ENCODE measurements around the gene PROZ. TPM values are rescaled to one million over a fixed set of nuclear protein-coding genes. Genes with fewer than 3 reads are reported as not detected.

PROZ gene
- total and polyA plus RNA-seq, 12 donors: 0.17 TPM; not detected in 11

DNA sequence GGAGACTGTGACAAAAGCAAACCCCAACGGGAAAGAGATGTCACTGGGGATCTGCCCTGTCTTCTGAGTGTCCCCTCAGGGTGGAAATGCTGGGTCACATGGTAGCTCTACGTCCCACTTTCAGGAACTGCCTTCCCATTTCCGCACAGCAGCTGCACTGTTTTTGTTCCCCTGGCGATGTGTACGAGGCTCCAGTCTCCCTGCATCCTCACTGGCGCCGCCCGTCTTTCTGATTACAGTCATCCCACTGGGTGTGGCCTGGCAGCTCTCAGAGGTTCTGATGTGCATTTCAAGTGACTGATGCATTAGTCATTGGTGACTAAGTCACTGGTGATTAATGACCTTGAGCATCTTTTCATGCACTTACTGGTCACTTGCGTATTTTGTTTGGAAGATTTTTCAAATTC is 28.8 kb downstream of the PROZ start:
- peaks cover 0 to 51% of the 10 kb centered on the region in 2 donors for H3K36me3 ChIP-seq (replicated peaks in 1 of 2)
- peak; percentile 88 to 98 (median 96) for DNase-seq
- H3K27ac ChIP-seq: peak overlapping the region; percentile 37 to 90 (median 88)

DNA sequence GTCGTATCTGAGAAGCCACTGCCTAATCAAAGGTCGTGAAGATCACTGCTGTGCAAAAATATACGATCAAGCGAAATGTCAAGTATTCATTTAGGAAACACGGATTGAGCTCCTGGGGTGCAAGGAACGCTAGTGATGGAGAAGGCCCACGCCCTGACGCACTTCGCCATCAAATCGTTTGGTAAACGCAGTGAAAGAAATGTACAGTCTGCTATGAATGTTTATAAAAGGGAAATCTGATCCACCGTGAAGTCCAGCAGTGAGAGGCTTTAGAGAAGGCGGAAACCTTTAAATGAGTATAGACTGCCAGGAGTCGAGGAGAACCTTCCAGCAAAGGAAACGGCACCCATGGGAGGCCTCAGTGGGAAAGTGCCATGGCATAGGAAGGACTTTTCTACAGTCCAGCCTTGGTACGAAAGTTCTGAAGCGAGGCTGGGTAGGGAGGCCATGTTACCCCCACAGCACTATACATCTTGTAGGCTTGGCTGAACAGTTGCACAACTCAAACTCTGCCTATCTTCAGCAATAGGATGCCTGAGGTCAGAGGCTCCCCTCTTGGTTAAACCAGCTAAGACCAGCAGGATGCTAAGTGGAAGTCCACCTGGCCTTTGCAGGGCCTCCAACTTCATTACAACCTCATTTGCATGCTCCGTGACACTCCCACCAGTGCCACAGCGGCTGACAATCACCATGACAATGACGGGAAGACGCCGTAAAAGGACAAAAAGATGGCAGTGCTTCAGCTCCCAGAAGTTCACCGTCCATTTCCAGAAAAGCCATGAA is 29.6 kb downstream of the PROZ start:
- Histone ChIP-seq H3K9me3 (replicated peaks in 1 of 3) (no peaks in the 10 kb centered on the region), H3K4me3 (no peak overlapping the region), H3K36me3 (replicated peaks in 1 of 2) (peaks cover 0 to 49% of the 10 kb centered on the region in 2 donors), H3K27ac (peak overlapping the region; percentile 18 to 90 (median 80)), H3K27me3 (no peaks in the 10 kb centered on the region), H3K4me1 (replicated peaks in 1 of 2) (peaks cover 6 to 13% of the 10 kb centered on the region in 2 donors)
- 89 to 92% (median 91%) methylated on average over 23 of the region's 23 CpGs for WGBS, 4 donors
- DNase-seq: peak in 1 of 7 donors; percentile 48
- TF ChIP-seq, protein P1, sequence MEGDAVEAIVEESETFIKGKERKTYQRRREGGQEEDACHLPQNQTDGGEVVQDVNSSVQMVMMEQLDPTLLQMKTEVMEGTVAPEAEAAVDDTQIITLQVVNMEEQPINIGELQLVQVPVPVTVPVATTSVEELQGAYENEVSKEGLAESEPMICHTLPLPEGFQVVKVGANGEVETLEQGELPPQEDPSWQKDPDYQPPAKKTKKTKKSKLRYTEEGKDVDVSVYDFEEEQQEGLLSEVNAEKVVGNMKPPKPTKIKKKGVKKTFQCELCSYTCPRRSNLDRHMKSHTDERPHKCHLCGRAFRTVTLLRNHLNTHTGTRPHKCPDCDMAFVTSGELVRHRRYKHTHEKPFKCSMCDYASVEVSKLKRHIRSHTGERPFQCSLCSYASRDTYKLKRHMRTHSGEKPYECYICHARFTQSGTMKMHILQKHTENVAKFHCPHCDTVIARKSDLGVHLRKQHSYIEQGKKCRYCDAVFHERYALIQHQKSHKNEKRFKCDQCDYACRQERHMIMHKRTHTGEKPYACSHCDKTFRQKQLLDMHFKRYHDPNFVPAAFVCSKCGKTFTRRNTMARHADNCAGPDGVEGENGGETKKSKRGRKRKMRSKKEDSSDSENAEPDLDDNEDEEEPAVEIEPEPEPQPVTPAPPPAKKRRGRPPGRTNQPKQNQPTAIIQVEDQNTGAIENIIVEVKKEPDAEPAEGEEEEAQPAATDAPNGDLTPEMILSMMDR (IDR thresholded peaks at IDR 0.05): no peak
- TF ChIP-seq POLR2A (IDR thresholded peaks at IDR 0.05): no peak
- intact Hi-C loops (cut with DNase I): no loop called here

More for the DNA sequence above, 28.8 kb downstream of the PROZ start:
- TF ChIP-seq POLR2A (IDR thresholded peaks at IDR 0.05): peak in 1 of 2 donors; percentile 92
- TF ChIP-seq, protein P1 (IDR thresholded peaks at IDR 0.05): peak in 1 of 6 experiments; percentile 12
- 33 to 60% (median 37%) methylated on average over 5 to 9 of the region's 9 CpGs for whole genome bisulfite sequencing, 4 donors
- Histone ChIP-seq H3K9me3 (replicated peaks in 1 of 3) (no peaks in the 10 kb centered on the region), H3K27me3 (no peaks in the 10 kb centered on the region), H3K4me3 (peak overlapping the region in 1 of 4 donors; percentile 15), H3K4me1 (replicated peaks in 1 of 2) (peaks cover 6 to 13% of the 10 kb centered on the region in 2 donors)
- intact Hi-C loops (cut with DNase I): no loop called here

DNA sequence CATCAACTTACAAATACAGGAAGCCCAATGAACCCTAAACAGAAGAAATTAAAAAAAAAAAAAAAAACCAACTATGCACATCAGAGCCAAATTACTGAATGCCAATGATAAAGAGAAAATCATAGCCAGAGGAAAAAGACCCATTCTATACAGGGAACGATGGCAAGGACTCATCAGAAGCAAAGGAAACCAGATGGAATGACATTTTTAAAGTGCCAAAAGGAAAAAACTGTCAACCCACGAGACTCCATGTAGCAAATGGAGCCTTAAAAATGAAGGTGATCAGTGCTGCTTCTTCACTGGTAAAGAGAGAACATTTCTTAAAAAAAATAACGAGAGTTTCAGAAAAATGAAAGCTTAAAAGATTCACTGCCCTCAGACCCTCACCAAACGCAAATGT is 31.7 kb downstream of the PROZ start:
- H3K36me3 ChIP-seq (replicated peaks in 1 of 2): peaks cover 0 to 61% of the 10 kb centered on the region in 2 donors
- peaks cover 6 to 13% of the 10 kb centered on the region in 2 donors for H3K4me1 ChIP-seq (replicated peaks in 1 of 2)
- H3K27ac ChIP-seq: no peak overlapping the region
- intact Hi-C loops (cut with DNase I): no loop called here
- no peaks in the 10 kb centered on the region for H3K27me3 ChIP-seq
- no peak for DNase-seq
- H3K9me3 ChIP-seq (replicated peaks in 1 of 3): no peaks in the 10 kb centered on the region
- no peak overlapping the region for H3K4me3 ChIP-seq
- 77 to 89% (median 84%) methylated on average over 4 of the region's 4 CpGs for WGBS, 4 donors
- no peak for TF ChIP-seq POLR2A (IDR thresholded peaks at IDR 0.05)
- TF ChIP-seq, protein P1 (IDR thresholded peaks at IDR 0.05): no peak

GRCh38 chr13:113192279-113192678 is 33.8 kb downstream of the PROZ start:
- TF ChIP-seq, protein P1 (IDR thresholded peaks at IDR 0.05): no peak
- no peak for TF ChIP-seq POLR2A (IDR thresholded peaks at IDR 0.05)
- H3K27ac ChIP-seq: no peak overlapping the region
- peaks cover 0 to 6% of the 10 kb centered on the region in 2 donors for H3K4me1 ChIP-seq (replicated peaks in 1 of 2)
- peaks cover 0 to 82% of the 10 kb centered on the region in 2 donors for H3K36me3 ChIP-seq (replicated peaks in 1 of 2)
- DNase-seq: no peak
- intact Hi-C loops (cut with DNase I): no loop called here
- no peak overlapping the region for H3K4me3 ChIP-seq
- WGBS, 4 donors: 66 to 85% (median 77%) methylated on average over 4 of the region's 4 CpGs
- no peaks in the 10 kb centered on the region for H3K9me3 ChIP-seq (replicated peaks in 1 of 3)
- no peaks in the 10 kb centered on the region for H3K27me3 ChIP-seq
